Breast epithelium (tissue), 3 donors: ENCODE measurements around the gene ENG.

ENCODE experiments used
- POLR2A ChIP-seq: fragments of 450-650 bp; IDR thresholded peaks from one replicate; pipeline ENCODE4 v1.6.1; 2016; ENCODE audit warnings: antibody characterized with exemption, mild to moderate bottlenecking, moderate library complexity
- TF ChIP-seq, protein P1 (sequence below), 3 donors: fragments of 450-650 bp; IDR thresholded peaks; one replicate each; pipeline ENCODE4 v1.5.1; 2016 to 2017; ENCODE audit warnings: antibody characterized with exemption in 3 of 3, mild to moderate bottlenecking in 3 of 3, moderate library complexity in 3 of 3

DNA sequence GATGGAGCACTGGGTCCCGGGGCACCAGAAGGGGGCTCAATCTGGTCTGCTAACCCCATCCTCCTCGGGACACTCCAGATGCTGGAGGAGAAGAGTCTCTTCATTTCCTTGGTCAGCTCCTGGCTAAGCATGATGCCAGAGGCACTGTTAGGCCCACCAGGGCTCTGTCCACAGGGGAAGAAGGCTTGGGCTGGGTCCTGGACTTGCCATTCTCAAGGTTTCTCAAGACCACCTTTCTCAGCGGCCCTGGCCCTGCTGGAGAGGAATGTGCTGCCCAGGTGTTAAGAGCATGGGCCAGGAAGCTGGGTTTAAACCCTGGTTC, 83.9 kb downstream of the ENG start:
- TF ChIP-seq, protein P1, sequence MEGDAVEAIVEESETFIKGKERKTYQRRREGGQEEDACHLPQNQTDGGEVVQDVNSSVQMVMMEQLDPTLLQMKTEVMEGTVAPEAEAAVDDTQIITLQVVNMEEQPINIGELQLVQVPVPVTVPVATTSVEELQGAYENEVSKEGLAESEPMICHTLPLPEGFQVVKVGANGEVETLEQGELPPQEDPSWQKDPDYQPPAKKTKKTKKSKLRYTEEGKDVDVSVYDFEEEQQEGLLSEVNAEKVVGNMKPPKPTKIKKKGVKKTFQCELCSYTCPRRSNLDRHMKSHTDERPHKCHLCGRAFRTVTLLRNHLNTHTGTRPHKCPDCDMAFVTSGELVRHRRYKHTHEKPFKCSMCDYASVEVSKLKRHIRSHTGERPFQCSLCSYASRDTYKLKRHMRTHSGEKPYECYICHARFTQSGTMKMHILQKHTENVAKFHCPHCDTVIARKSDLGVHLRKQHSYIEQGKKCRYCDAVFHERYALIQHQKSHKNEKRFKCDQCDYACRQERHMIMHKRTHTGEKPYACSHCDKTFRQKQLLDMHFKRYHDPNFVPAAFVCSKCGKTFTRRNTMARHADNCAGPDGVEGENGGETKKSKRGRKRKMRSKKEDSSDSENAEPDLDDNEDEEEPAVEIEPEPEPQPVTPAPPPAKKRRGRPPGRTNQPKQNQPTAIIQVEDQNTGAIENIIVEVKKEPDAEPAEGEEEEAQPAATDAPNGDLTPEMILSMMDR (IDR thresholded peaks at IDR 0.05): no peak
- TF ChIP-seq POLR2A: no peak
